ENCODE measurements around the gene PRTG. TPM values are rescaled to one million over a fixed set of nuclear protein-coding genes. Genes with fewer than 3 reads are reported as not detected.

PRTG gene
- total RNA-seq, 2 experiments from 2014 or later: 0.15 TPM; not detected in 1

DNA sequence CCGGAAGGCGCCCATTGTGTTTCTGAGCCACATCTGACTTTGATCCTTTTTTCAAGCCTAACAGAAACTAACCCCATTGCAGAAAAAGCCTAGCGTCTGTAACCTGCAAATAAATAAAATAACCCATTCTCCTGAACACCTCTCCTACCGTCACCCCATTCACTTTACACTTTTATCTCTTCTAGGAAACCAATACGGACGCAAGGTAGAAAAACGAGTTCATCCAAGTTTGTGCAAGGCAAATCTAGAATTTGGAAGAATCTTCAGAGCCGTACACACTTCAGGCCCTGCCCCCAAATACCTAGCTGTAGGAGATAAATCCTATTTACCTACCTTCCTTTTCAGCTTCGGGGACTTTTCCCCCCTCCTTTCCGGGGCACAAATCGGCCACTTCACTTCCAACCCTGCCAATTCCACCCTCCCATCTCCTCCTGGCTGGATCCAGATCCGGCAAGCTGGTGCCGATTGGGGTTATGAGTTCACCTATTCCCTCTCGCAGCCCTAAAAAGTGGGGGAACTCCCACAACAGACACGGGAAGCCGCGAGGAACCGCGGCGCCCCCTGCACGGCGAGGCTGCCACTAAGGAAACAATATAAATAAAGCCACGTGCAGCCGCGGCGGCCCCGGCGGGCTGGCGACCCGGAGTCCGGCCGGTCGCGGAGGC, 987 bp downstream of the PRTG start:
- peak overlapping the region; percentile 56 for H3K4me3 ChIP-seq (ENCODE audit: low read depth, low read length, poor library complexity, severe bottlenecking)
- no TSS peak for BruUV-seq (replicated peaks)
- POLR2A ChIA-PET: interaction anchor here (0.7 kb wide), 1 partner anchor 1334 kb away, joined by 3 read pairs; no protein-coding TSS in a partner anchor
- no peaks in the 10 kb centered on the region for H3K9me3 ChIP-seq (ENCODE audit: low read length)
- CTCF ChIA-PET (ENCODE audit: unreplicated experiment): no interaction called here
- H3K36me3 ChIP-seq (ENCODE audit: insufficient read depth, low read length): no peaks in the 10 kb centered on the region
- DNase-seq (ENCODE audit: low spot score): no peak
- no peaks in the 10 kb centered on the region for H3K9me2 ChIP-seq (ENCODE audit: insufficient read depth, low read length)
- H3K4me2 ChIP-seq (ENCODE audit: low read length): peak overlapping the region; percentile 53
- no peaks in the 10 kb centered on the region for H3K4me1 ChIP-seq (ENCODE audit: insufficient read depth, low read length, poor library complexity, severe bottlenecking)
- TF ChIP-seq, protein P1, sequence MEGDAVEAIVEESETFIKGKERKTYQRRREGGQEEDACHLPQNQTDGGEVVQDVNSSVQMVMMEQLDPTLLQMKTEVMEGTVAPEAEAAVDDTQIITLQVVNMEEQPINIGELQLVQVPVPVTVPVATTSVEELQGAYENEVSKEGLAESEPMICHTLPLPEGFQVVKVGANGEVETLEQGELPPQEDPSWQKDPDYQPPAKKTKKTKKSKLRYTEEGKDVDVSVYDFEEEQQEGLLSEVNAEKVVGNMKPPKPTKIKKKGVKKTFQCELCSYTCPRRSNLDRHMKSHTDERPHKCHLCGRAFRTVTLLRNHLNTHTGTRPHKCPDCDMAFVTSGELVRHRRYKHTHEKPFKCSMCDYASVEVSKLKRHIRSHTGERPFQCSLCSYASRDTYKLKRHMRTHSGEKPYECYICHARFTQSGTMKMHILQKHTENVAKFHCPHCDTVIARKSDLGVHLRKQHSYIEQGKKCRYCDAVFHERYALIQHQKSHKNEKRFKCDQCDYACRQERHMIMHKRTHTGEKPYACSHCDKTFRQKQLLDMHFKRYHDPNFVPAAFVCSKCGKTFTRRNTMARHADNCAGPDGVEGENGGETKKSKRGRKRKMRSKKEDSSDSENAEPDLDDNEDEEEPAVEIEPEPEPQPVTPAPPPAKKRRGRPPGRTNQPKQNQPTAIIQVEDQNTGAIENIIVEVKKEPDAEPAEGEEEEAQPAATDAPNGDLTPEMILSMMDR (conservative IDR thresholded peaks at IDR 0.05; ENCODE audit: low read length): no peak
- 0 out of 2 replicates have a peak, but pooled peaks have one; percentile 10 for TF ChIP-seq EZH2phosphoT487 (IDR thresholded peaks at IDR 0.05; ENCODE audit: borderline replicate concordance, low read depth, low read length)
- intact Hi-C loops (cut with micrococcal nuclease; ENCODE audit: unreplicated experiment): no loop called here
- H2AFZ ChIP-seq (ENCODE audit: low read length): no peak overlapping the region
- no peaks in the 10 kb centered on the region for H4K20me1 ChIP-seq (ENCODE audit: insufficient read depth, low read length)
- no peak overlapping the region for H3K27ac ChIP-seq (ENCODE audit: low read depth, low read length, poor library complexity, severe bottlenecking)
- no peaks in the 10 kb centered on the region for H3K79me2 ChIP-seq (ENCODE audit: insufficient read depth, low read depth, low read length)

DNA sequence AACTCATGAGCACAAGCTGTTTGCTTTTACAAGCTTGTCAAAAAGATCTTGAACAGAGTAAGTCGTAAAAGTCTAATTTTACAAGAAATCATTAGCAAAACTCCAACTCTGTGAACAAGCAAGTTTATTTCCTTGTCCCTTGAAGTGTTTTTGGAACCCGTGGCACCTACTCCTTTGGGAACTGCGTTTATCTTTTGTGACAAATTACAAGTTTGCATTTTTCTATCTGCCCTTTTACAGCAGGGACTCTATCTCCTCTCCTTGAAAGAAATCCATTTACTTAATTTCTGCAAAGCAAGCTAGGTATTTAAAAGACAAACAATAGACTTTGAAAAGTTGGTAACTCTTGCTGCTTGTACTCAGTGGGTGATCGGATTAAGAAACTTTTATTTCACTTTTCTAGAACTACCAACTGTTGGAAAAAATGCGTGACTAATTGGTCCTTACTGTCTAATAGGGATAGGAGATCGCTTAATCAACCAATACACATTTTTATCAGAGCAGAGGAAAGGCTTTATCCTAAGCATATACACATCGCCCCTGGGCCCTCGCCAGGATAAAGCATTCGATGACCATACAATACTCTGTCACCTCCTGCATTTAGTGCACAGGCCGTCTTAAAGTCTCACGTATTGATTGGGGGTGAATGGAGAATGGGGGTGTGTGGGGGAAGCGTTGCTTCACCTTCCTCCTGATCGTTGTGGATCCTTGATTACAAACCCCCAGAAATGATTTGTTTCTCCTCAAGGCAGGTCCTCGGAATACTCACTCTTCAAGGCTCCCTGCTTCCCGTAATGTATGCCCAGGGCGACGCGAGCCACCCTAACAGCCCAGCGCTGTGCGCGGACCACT, 1.7 kb downstream of the PRTG start:
- POLR2A ChIA-PET: interaction anchor here (0.6 to 0.7 kb wide), 2 partner anchors 50 to 1335 kb away, joined by 3 read pairs; no protein-coding TSS in a partner anchor
- BruUV-seq (replicated peaks): no TSS peak
- H3K79me2 ChIP-seq (ENCODE audit: insufficient read depth, low read depth, low read length): no peaks in the 10 kb centered on the region
- H2AFZ ChIP-seq (ENCODE audit: low read length): no peak overlapping the region
- H3K9me2 ChIP-seq (ENCODE audit: insufficient read depth, low read length): no peaks in the 10 kb centered on the region
- no peaks in the 10 kb centered on the region for H3K36me3 ChIP-seq (ENCODE audit: insufficient read depth, low read length)
- no peaks in the 10 kb centered on the region for H3K9me3 ChIP-seq (ENCODE audit: low read length)
- no peak overlapping the region for H3K4me2 ChIP-seq (ENCODE audit: low read length)
- TF ChIP-seq, protein P1 (conservative IDR thresholded peaks at IDR 0.05; ENCODE audit: low read length): no peak
- no peak for TF ChIP-seq EZH2phosphoT487 (IDR thresholded peaks at IDR 0.05; ENCODE audit: borderline replicate concordance, low read depth, low read length)
- H3K27ac ChIP-seq (ENCODE audit: low read depth, low read length, poor library complexity, severe bottlenecking): no peak overlapping the region
- intact Hi-C loops (cut with micrococcal nuclease; ENCODE audit: unreplicated experiment): no loop called here
- CTCF ChIA-PET (ENCODE audit: unreplicated experiment): no interaction called here
- DNase-seq (ENCODE audit: low spot score): no peak
- H3K4me1 ChIP-seq (ENCODE audit: insufficient read depth, low read length, poor library complexity, severe bottlenecking): no peaks in the 10 kb centered on the region
- H4K20me1 ChIP-seq (ENCODE audit: insufficient read depth, low read length): no peaks in the 10 kb centered on the region
- H3K4me3 ChIP-seq (ENCODE audit: low read depth, low read length, poor library complexity, severe bottlenecking): no peak overlapping the region

All from OCI-LY7 (cell line).